ENCODE measurements around the gene AEBP1. TPM values are rescaled to one million over a fixed set of nuclear protein-coding genes. Genes with fewer than 3 reads are reported as not detected.
A peak's percentile ranks its signal among the peaks of the same experiment; 100 is the strongest.

The AEBP1 gene
- total RNA-seq, 1 donor from 2014 or later, result 19.8 TPM

DNA sequence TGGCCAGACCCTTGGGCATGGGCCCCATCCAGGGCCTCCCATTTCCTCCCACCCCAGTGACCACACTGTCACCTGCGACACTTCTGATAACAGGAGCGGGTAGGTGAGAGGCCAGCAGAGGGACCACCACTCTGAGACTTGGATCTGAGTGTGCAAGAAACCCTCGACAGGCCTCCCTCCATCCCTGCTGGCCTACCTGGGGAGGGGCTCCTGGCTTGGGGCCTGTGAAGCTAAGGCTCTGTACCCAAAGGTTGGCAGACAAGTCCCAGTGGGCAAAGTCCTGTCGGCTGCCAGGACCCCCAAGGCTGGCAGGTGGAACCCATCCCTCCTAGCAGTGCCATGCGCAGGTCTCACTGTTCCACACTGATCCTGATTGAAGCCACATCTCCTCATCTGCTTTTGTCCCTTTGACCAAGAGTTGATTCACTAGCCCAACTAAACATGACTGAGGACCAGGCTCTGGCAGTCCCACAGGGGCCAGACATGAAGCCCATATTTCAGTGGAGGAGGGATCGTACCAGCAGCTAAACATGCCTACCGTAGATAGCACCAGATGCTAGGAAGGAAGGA lies 37.6 kb upstream of the AEBP1 start:
- no peak for DNase-seq (ENCODE audit: low read depth in 2 of 2)

DNA sequence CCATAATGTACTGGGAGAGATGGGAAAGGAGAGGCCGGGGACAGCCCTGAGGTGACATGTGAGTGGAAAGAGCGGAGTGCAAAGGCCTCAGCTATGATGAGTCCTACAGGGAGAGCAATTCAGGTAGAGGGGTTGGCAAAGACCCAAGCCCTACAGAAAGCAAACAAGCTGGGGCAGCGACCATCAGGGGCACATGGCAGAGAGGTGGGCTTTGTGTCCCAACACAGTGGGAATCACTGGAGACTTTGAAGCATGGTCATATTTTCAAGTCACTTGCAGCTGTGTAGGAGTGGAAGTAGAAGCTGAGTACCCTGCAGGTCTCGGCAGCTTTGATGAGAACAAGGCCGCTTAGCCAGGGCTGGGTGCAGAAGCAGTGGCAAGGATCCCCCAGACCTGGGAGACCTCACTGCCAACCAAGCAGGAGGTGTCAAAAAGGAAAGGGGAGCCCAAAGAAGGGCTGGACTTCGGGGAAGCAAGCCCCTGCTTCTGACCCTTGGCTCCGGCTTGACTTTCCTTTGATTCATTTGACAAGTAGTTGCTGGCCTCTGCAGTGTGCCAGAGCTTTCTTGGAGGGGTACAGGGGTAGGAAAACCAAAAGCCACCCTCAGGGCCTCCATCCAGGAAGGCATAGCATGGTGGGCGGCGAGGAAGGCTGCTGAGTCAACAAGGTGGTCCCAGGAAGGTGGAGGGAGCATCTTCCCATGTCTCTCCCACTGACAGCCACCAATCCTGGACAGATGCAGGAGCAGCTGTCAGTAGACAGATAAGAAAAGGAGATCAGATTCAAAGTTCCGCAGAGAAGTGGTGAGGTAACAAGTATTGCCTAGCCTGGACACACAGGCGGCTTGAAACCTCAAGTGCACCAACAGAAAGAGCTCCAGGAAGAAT lies 36.8 kb upstream of the AEBP1 start:
- no peak for DNase-seq (ENCODE audit: low read depth in 2 of 2)

DNA sequence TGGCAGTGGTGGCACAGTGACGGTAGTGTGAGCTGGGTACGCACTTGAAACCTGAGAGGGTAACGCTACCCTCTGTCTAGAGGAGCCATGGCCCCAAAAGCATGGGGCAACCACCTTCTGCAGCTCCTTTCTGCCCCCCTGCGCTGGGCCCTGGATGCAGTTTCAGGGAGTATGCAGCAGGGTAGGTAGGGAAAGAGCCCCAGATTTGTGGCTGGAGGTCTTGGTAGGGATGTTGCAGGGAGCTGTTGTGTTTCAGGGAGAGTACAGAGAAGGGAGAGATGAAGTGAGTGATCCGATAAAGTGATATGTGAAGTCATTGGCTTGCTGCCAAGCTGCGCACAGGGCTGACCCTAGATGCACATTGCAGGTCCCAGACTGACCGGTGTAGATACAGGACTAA lies 36.1 kb upstream of the AEBP1 start:
- peak in 1 of 2 donors; percentile 36 for DNase-seq (ENCODE audit: low read depth in 2 of 2)

DNA sequence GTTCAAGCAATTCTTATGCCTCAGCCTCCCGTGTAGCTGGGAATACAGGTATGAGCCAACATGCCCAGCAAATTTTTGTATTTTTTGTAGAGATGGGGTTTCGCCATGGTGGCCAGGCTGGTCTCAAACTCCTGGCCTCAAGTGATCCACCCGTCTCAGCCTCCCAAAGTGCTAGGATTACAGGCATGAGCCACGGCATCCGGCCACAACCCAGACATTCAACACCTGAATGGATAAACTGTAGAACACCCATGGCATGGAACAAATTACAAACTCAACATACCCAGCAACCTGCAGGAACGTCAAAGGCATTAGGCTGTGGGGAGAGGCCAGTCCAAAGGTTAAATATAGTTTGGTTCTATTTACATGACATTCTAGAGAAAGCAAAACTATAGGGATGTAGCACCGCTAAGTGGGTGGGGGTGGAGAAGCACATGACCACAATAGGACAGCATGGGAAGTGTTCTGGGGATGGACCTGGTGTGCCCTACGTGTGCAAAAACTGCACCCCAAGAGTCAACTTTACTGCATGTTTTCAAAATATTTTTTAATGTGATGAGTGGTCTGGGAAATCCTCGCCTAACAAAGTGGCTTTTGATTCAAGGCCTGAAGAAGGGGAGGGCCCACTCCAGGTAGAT lies 32.3 kb upstream of the AEBP1 start:
- no peak for DNase-seq (ENCODE audit: low read depth in 2 of 2)

GRCh38 chr7:44072364-44073231 lies 31.5 kb upstream of the AEBP1 start:
- DNase-seq (ENCODE audit: low read depth in 2 of 2), result peak; percentile 91 to 92

DNA sequence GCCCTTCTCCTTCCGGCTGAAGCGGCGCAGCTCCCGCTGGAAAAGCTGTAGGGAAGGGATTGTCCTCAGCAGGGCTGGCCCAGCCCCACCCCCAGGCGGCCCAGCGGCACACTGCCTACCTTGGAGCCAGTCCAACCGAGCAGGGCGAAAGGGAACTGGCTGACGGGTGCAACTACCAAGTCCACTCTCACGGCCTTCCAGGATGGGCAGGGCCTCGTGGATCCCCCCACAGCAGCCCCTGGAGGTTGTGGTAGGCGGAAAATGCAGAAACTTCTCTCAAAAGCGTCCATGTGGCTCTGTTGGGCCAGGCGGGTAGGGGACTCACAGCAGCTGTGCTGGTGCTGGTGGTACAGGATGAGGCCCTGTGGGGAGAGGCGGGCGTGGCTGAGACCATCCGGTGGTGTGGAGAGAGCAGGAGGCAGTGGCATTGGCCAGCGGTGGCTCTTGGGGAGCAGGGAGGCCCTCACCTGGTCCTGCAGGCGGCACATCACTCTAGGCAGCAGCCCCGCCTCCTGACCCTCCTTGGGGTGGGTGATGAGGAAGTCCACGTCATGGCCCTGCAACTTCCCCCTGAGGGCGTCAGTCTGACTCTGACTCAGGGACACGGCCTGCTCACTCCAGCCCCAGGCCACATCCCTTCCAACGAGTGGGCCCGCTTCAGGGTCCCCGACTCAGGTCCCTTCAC lies 30.3 kb upstream of the AEBP1 start:
- peak; percentile 85 to 89 for DNase-seq (ENCODE audit: low read depth in 2 of 2)

DNA sequence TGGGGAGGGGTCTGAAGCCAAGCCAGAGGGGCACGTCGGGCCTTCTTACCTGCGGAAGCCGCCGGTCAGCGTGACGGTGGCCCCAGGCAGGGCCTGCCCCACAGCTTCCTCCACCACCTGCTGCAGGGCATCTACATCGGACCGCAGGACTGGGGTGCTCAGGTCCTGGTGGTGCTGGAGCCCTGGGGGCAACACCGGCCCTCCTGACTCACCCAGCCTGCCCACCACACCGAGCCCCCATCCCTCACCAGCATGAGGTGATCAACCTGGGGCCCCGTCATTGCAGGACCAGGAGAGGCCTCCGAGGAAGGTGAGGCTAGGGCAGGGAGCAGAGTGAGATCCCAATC lies 29.8 kb upstream of the AEBP1 start:
- DNase-seq (ENCODE audit: low read depth in 2 of 2), result no peak

DNA sequence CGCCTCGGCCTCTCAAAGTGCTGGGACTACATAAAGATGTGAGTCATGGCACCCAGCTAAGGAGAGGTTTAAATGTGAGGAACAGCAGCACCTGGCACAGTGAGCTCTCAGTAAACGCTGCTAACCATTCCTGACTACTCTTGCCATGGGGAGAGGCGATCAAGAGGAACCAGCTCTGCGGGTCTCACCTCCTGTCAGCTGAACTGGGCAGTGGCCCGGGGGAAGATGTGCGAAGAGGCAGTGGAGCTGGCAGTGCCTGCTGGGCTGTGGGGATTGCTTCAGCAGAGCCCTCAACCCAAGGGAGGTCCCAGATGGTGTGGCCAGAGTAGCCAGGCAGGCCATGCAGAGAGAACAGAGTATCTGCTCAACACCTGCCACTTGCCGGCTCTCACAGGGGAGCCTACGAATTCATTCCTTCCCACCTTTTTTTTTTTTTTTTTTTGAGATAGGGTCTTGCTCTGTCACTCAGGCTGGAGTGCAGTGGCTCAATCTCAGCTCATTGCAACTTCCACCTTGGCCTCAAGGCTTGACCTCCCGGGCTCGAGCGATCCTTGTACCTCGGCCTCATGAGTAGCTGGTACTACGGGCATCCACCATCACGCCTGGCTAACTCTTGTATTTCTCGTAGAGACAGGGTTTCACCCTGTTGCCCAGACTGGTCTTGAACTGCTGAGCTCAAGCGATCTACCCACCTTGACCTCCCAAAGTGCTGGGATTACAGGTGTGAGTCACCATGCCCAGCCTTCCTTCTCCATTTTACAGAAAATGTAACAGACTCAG lies 28.7 kb upstream of the AEBP1 start:
- no peak for DNase-seq (ENCODE audit: low read depth in 2 of 2)

DNA sequence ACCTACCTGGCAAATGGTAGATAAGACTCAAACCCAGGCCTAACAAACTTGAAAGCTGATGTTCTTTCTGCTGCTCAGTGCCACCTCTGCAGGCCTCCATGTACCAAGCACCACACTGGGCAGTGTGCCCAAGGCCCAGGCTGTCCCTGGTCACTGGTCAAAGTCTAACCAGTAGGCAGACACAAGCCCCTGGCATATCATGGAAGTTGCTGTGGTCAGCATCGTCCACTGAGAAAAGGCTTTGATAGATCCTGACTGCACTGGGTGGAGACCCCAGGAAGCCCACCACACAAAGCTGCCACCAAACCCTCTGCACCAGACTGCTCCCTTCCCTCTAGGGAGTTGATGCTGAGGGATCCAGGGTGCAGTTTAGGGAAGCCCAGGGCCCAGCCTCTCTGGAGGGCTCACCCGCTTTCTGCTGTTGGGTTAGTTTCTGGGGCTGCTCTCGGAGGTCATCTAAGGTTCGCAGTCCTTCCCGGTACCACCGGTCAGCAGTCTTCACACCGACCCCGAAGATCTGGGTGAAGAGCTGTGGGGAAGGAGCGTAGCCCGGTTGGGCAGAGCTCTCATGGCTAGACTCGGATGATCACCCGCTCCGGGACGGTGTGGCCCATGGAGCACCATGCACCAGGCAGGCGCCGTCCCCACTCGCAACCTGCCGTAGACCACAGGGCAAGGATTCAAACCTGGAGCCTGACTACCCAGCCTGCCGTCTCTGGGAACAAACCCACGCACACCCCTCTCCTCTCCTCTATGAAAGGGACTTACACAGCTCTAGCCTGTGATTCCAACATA lies 27.8 kb upstream of the AEBP1 start:
- no peak for DNase-seq (ENCODE audit: low read depth in 2 of 2)

DNA sequence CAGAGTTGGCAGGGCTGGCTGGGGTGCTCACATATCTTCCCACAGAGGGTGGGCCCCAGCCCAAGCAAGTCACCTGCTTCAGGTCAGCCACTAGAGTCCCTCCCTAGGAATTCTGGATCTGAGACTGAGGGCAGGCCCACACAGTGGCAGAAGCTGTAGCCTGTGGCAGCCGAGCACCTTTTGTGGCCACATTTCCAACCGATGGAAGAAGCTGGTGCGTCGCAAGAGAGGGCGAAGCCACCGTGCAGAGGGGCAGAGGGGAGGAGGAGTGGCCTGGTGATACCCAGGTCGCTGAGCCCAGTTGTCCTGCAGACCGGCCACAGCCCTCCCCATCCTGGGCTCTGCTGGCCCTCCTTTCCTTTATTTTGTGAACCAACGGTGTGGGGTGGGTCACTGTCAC lies 27.1 kb upstream of the AEBP1 start:
- DNase-seq (ENCODE audit: low read depth in 2 of 2), result no peak

DNA sequence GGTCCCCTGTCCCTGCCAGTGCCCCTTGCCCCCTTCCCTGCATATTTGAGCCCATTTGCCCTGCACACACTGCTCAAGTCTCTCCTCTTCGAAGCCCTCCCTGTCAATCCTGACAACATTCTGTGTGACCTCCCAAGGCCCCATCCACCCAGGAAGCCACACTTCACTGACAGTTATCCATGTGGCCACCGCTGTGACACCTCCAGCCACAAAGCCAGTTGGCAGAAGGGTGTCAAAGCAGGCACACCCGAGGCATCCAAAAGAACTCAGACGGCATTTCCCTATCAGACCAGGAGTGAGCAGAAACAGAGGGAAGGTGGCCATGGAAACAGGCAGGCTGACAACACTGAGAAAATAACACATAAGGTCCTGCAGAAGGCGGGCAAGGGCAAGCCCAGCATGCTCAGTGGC lies 26.5 kb upstream of the AEBP1 start:
- no peak for DNase-seq (ENCODE audit: low read depth in 2 of 2)

- DNase-seq (ENCODE audit: low read depth in 2 of 2), result no peak
Measured at GRCh38 chr7:44078521-44078920, 25.6 kb upstream of the AEBP1 start.

- no peak for DNase-seq (ENCODE audit: low read depth in 2 of 2)
Measured at GRCh38 chr7:44079331-44080021, 24.7 kb upstream of the AEBP1 start.

DNA sequence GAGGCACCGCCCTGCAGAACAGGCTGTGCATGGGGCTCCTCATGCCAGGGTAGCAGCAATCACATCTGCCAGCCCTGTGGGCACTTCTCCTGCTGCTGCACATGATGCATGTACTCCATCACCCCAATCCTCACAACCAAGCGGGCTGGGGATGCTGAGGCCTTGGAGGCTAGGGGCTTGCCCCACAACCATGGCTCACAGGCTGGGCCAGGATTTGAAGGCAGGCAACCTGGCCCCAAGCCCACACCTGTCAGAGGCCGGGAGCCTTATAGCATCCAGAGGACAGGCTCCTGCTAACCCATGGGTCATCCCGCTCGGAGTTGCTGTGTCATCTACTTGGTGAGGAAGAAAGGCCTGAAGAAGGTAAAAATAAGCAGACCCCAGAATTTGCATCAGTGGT lies 24.0 kb upstream of the AEBP1 start:
- DNase-seq (ENCODE audit: low read depth in 2 of 2), result no peak

GRCh38 chr7:44080686-44081265 lies 23.4 kb upstream of the AEBP1 start:
- DNase-seq (ENCODE audit: low read depth in 2 of 2), result no peak

DNA sequence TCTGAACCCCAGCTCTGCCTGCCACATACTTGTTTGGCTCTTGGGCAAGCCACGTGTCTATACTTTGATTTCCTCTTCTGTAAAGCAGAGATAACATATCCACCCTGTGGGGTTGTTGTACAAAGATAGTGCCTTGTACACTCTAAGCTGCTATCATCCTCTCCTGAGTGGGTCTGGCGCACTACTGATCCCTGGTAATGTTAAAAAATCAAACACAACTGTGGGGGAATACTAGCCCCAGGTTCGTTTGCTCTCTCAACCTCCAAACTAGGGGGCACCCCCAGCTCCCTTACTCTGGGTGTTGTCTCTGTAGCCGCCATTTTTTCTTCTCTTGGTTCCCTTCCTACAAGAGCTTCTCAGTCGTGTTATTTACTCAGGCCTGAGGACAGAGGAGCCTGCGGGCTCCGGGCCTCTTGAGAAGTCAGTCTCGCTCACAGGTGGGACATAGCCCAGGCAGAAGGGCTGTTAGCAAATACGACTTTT lies 22.8 kb upstream of the AEBP1 start:
- no peak for DNase-seq (ENCODE audit: low read depth in 2 of 2)

DNA sequence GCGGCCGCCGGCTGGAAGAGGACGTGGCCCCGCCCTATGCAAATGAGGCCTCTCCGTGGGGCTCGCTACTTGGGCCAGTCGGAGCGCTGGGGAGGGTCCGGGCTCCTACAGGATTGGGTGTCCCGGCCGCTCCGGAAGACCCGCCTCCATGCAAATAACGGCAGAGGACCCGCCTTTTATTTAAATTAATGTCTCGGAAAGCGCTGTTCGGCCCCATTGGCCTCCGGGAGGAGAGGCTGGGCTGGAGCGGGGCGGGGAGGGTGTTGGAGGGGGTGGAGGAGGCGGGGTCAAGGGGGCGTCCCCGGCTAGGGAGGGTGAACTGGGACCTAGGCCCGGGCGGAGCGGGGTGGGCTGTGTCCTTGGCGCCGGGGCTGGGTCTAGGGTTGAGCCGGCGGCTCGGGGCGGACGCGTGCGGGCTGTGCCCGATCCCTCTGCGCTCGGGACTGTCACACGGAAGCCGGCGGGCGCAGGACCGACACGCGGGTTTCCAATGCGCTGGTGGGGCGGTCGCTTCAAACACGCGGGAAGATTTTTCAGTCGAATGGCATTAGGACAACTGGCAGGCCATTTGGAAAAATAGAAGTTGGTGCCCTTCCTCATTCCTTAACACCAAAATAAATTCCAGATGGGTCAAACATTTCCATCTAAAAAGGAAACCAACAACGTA lies 21.5 kb upstream of the AEBP1 start:
- DNase-seq (ENCODE audit: low read depth in 2 of 2), result peak; percentile 99

GRCh38 chr7:44083796-44084195 lies 20.3 kb upstream of the AEBP1 start:
- DNase-seq (ENCODE audit: low read depth in 2 of 2), result no peak

Measured in lung microvascular endothelial cell (primary cell).